HG03354 (cell line): ENCODE results near the gene POM121C.
A peak's percentile ranks its signal among the peaks of the same experiment; 100 is the strongest.
"Not testable (repeated sequence)": the region's sequence is repeated elsewhere in the genome, so short reads cannot be mapped to it uniquely, and the experiment has no call there.

Source experiments
- ATAC-seq: cut with Tn5 transposase; IDR thresholded peaks from one replicate; pipeline ENCODE4 v1.9.1; 2021; ENCODE audit warnings: mild to moderate bottlenecking; ENCODE audit not compliant: unreplicated experiment, poor library complexity, severe bottlenecking

The POM121C gene

GRCh38 chr7:75485979-75486643, at the start of gene POM121C:
POM121C (minus strand) TSS chr7:75486299; CDS start chr7:75441496, 44,803 bp downstream.
- ATAC-seq = peak; percentile 99

DNA sequence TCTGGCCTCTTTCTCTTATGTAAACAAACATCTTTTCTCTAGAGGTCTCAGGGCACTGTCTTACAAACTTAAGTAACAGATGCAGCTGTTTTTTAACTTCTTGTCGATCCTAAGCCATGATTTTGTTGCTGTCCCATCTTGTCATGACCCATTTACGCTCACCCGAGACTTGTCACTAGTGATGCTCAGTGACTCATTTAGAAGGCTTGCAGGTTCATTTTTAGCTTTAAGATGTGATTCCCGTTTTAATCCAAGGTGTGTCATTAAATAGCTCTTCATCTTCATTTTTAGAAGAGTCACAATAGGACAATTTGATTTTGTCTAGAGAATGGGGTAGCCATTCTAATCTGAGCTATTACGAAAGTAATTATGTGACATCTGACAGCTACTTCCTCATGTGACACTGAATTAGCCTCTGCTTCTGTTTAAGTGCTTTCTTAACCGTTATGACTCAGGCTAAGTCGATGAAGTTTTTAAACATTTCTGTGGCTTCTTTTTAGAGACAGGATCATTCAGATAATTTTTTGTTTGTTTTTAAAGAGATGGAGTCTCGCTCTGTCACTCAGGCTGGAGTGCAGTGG, 48.7 kb upstream of the POM121C start:
- ATAC-seq = no peak

DNA sequence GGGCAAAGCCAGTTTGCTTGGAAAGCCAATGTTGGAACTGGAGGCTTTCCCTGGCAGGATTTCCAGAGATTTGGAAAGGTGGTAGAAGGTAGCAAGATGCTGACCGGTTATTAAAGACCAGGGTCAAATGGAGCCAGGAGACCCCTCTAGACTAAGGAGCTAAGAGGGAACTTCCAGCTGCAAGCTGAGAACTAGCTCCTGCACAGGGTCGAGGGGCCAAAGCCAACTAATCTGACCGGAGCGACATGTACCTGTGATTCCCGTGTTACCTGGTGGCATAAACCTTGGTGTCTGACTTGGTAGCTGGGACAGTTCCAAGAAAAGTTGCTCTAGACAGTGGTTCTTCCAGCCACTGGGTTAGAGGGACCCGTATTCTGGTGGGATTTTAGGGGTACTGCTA, 47.8 kb upstream of the POM121C start:
- ATAC-seq = no peak

DNA sequence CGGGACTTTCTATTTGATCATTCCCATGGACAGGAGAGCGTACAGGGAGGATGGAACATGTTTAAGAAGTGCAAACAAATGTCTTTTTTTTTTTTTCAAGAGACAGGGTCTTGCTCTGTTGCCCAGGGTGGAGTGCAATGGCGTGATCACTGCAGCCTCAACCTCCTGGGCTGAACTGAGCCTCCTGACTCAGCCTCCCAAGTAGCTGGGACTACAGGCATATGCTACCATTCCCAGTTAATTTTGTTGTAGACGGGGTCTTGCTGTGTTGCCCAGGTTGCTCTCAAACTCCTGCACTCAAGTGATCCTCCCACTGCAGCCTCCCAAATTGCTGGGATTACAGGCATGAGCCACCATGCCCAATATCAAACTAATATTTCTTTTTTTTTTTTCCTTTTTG, 46.5 kb upstream of the POM121C start:
- ATAC-seq = no peak

- no peak for ATAC-seq
These were observed 45.3 kb upstream of the POM121C start for GRCh38 chr7:75531359-75531821.

- ATAC-seq = not testable (repeated sequence)
These were observed 41.2 kb upstream of the POM121C start for GRCh38 chr7:75527224-75527722.

DNA sequence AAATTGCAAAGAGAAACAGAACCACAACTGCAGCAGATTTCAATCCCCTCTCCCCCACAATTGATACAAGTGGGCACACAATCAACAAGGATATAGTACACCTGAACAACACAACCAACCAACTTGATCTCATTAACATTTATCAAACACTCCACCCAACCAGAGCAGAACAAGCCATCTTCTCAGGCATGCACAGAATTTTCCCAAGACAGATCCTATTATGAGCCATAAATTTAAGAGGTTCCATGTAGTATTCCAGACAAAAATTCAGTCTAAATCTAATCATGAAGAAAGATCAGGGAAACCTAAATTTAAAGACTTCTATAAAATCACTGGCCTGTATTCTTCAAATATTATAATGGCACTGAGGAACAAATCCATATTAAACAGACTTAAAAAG, 35.6 kb upstream of the POM121C start:
- not testable (repeated sequence) for ATAC-seq

DNA sequence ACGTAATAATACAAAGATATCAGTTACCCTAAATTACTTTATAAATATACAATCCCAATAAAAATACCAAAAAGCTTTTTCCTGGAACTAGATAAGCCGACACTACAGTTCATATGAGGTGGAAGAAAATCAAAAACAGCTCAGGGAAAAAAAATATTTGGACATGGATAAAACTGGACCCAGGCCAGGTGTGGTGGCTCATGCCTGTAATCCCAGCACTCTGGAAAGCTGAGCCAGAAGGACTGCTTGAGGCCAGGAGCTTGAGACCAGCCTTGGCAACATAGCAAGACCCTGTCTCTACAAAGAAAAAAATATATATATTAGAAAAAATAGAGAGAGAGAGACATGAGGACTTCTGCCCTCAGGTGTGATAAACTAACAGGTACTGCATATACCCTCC, 32.7 kb upstream of the POM121C start:
- ATAC-seq = not testable (repeated sequence)

- not testable (repeated sequence) for ATAC-seq
These were observed 22.9 kb upstream of the POM121C start for GRCh38 chr7:75509033-75509432.

GRCh38 chr7:75492020-75492419, 5.9 kb upstream of the POM121C start, which contains the start of gene SPDYE5:
SPDYE5 (plus strand) TSS chr7:75492320; CDS start chr7:75494048, 1,728 bp downstream.
- ATAC-seq = not testable (repeated sequence)

GRCh38 chr7:75485355-75485978, 632 bp downstream of the POM121C start:
- peak; percentile 26 for ATAC-seq

GRCh38 chr7:75480313-75480712, 5.8 kb downstream of the POM121C start:
- ATAC-seq = not testable (repeated sequence)

DNA sequence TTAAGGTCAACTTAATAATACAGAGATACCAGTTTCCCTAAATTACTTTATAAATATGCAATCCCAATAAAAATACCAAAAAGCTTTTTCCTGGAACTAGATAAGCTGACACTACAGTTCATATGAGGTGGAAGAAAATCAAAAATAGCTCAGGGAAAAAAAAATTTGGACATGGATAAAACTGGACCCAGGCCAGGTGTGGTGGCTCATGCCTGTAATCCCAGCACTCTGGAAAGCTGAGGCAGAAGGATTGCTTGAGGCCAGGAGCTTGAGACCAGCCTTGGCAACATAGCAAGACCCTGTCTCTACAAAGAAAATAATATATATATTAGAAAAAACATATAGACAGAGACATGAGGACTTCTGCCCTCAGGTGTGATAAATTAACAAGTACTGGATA, 8.6 kb downstream of the POM121C start:
- not testable (repeated sequence) for ATAC-seq

DNA sequence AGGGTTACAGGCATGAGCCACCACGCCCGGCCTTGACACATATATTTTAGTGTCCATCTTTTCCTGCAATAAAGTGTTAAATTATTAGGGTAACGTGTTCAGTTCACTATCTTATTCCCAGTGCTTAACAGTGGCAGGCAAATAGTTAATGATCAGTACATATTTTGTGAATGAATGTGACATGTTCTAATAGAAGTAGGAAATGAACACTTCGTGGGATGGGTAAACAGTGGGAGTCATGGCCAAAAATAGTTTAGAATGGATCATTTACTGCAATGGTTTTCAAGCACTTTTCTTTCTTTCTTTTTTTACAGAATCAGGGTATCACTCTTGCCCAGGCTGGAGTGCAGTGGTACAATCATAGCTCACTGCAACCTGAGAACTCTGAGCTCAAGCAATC, 15.9 kb downstream of the POM121C start:
- not testable (repeated sequence) for ATAC-seq

GRCh38 chr7:75460541-75460940, 25.6 kb downstream of the POM121C start:
- ATAC-seq = not testable (repeated sequence)

DNA sequence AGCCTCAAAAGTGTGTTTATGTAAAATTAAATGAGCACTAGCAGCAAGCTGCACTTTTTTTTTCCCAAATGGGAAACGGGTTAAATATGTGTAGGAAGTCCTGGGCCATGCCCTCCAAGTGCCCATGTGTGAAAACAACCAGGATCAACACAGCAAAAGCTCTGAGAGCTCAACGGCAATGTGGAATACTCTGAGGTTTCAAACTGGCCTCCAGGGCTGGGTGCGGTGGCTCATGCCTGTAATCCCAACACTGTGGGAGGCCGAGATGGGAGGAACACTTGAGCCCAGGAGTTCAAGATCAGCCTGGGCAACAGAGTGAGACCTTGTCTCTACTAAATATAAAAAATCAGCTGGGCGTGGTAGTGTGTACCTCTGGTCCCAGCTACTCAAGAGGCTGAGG, 28.1 kb downstream of the POM121C start:
- ATAC-seq = not testable (repeated sequence)

DNA sequence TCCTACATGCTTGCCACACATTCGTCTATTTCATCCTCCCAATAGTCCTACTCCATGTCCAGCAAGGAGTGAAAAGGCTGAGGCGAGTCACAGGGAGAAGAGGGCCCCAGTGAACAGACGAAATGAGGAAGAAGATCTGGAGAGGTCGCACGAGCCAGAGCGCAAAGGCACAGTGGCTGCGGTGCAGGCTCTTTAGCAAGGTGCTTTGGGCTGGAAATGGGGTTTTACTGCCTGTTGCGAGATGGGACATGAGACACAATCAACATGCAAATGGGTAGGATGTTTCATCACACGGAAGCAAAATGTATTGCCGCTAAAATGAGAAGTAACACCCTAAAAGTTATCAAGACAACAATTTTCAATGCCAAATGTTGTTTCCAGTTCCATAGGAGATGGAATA, 29.7 kb downstream of the POM121C start:
- ATAC-seq = not testable (repeated sequence)

- ATAC-seq = peak; percentile 96
These were observed 33.6 kb downstream of the POM121C start for GRCh38 chr7:75452494-75452955.

GRCh38 chr7:75449946-75450345, 36.2 kb downstream of the POM121C start:
- not testable (repeated sequence) for ATAC-seq

GRCh38 chr7:75442465-75443111, 43.5 kb downstream of the POM121C start:
- ATAC-seq = peak; percentile 78
